GM20000 (cell line): ENCODE results near the gene KCNIP4.

Experiments used
- DNase-seq: peaks from one replicate; pipeline ENCODE4 v3.0.0; 2012; ENCODE audit warnings: low spot score
- TF ChIP-seq, protein P1 (sequence below): IDR thresholded peaks from 2 replicates; pipeline ENCODE4 v1.5.1; 2012; ENCODE audit warnings: mild to moderate bottlenecking, control low read depth; ENCODE audit errors: extremely low read depth, missing control alignments

The KCNIP4 gene

DNA sequence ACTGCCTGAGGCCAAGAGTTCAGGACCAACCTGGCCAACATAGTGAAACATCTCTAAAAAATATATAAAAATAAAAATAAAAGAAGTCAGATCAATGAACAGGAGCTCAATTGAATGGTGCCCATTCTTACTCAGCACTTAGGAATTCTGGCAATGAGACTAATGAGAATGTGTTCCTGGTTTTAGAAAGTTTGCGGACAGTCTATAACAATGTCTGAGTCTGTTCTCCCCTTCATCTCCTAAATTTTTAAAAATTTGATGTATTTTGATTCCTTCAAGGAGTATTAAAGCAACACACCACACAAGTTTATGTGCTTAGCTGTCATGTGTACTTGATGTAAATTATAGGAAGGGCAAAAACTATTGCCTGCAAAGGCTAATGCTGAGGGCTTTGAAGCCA, 30.6 kb upstream of the KCNIP4 start:
- TF ChIP-seq, protein P1, sequence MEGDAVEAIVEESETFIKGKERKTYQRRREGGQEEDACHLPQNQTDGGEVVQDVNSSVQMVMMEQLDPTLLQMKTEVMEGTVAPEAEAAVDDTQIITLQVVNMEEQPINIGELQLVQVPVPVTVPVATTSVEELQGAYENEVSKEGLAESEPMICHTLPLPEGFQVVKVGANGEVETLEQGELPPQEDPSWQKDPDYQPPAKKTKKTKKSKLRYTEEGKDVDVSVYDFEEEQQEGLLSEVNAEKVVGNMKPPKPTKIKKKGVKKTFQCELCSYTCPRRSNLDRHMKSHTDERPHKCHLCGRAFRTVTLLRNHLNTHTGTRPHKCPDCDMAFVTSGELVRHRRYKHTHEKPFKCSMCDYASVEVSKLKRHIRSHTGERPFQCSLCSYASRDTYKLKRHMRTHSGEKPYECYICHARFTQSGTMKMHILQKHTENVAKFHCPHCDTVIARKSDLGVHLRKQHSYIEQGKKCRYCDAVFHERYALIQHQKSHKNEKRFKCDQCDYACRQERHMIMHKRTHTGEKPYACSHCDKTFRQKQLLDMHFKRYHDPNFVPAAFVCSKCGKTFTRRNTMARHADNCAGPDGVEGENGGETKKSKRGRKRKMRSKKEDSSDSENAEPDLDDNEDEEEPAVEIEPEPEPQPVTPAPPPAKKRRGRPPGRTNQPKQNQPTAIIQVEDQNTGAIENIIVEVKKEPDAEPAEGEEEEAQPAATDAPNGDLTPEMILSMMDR: no peak
- no peak for DNase-seq

DNA sequence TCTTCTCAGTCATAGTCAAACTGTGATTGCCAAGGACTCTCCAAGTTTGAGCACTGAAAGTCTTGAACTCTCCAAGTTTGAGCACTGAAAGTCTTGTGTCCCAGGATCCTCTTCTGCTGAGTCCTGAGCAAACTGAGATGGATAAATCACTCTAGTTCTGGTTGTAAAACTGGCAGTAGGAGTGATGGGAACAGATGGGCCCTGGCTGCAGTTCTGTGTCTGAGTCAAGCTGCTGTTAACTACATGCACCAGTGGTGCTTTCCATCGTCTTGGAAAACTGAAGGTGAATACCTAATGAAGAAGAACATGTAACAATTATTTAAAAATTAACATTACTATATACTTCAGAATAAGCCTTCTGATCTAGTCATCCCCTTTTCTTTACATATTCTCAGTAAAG, 27.6 kb upstream of the KCNIP4 start:
- DNase-seq: no peak
- TF ChIP-seq, protein P1: no peak

DNA sequence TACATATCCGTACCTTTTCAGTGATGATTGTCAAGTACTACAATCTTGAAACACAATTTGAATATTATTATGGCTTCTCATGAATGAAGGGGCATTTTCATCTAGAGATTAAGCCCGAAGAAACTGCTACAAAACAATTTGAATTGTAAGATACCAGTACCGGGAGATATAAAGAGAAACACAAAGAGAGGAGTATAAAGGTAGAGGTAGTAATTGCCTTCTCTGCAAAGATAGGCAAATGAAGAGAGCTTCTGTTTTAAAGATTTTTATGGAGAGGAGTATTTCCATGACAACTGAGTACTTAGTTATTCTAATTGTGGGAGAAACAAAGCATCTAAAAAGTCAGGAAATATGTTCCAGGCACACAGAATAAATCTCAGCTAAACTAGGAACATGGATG, 25.3 kb upstream of the KCNIP4 start:
- DNase-seq: no peak
- TF ChIP-seq, protein P1: no peak

GRCh38 chr4:21964762-21965319, 16.3 kb upstream of the KCNIP4 start:
- DNase-seq: no peak
- TF ChIP-seq, protein P1: no peak

DNA sequence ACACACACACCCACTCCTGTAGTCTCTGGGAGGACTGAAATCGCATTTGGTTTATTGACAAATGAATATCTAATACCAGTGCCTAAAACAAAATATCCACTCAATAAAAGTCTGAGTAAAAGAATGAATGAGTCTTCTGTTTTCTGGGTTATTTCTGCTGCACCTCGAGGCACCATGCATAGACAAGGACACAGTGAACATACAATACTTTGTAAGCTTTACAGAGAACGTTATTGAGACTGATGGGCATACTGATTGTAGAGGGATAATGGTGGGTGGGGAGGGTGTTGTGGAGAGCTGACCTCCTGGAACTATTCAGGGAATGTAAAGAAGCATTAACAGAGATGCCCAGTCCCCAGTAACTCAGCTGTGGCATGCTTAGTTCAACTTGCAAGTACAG, 14.1 kb upstream of the KCNIP4 start:
- TF ChIP-seq, protein P1: no peak

GRCh38 chr4:21960793-21961192, 12.2 kb upstream of the KCNIP4 start:
- DNase-seq: no peak

More for the DNA sequence above, 14.1 kb upstream of the KCNIP4 start:
- DNase-seq: no peak

GRCh38 chr4:21954916-21955315, 6.3 kb upstream of the KCNIP4 start:
- DNase-seq: no peak
- TF ChIP-seq, protein P1: no peak

More at GRCh38 chr4:21960793-21961192, 12.2 kb upstream of the KCNIP4 start:
- TF ChIP-seq, protein P1: no peak
